Stomach (tissue), 8 donors: ENCODE measurements around the gene CDKL1. TPM values are rescaled to one million over a fixed set of nuclear protein-coding genes. Genes with fewer than 3 reads are reported as not detected.

ENCODE experiments used
- polyA plus RNA-seq, 3 donors: library from polyadenylated mRNA; stranded (reverse); fragments of 200-250 nt; gene quantifications; one replicate each; pipeline ENCODE4 v1.2.3, GENCODE V29; 2013
- small RNA-seq, 4 donors: library from RNA; depleted of rRNA; stranded (forward); fragments of <200 nt; gene quantifications; one replicate each; pipeline ENCODE3, GENCODE V24; 2016
- total RNA-seq, 5 donors: library from RNA; depleted of rRNA; stranded (reverse); fragments of >200 nt; gene quantifications; one replicate each; pipeline versions ENCODE4 v1.1.0 to v1.2.3, GENCODE V29; 2014 to 2016
- donor health status: healthy with polysubstance abuse.
- donor health status: Bipolar disorder and iron deficiency.
- donor health status: healthy.

CDKL1 gene
- total and polyA plus RNA-seq, 8 donors, result 0.61 to 174 (median 1.4) TPM; not detected in 1

Small RNAs within 50 kb of the gene (small RNA-seq; reads per million reads assigned to genes)
- 0 to 0.08 (median 0) reads per million in 4 donors for gene MIR4504

Other genes with a start within 250 kb of the CDKL1 start
- 10 to 100 TPM; 26.1 to 69.0 (median 30.8) TPM for gene SOS2, start 165.3 kb downstream of the CDKL1 start, total RNA-seq
- 10 to 100 TPM in 1 of 3 donors, 1 to 10 TPM in 2; 5.8 to 11.8 (median 8.9) TPM for gene SOS2, start 165.3 kb downstream of the CDKL1 start, polyA plus RNA-seq
- gene L2HGDH, start 84.7 kb downstream of the CDKL1 start, total RNA-seq, result 10 to 100 TPM in 2 of 5 donors, 1 to 10 TPM in 3; 1.2 to 31.7 (median 8.7) TPM
- gene L2HGDH, start 84.7 kb downstream of the CDKL1 start, polyA plus RNA-seq, result 1 to 10 TPM; 1.4 to 3.5 (median 2.9) TPM
- 10 to 100 TPM in 2 of 5 donors, 1 to 10 TPM in 3; 1.3 to 83.4 (median 9.0) TPM for gene DMAC2L, start 84.6 kb downstream of the CDKL1 start, total RNA-seq
- gene DMAC2L, start 84.6 kb downstream of the CDKL1 start, polyA plus RNA-seq, result 10 to 100 TPM; 13.5 to 34.7 (median 18.5) TPM
- 100 to 1,000 TPM in 4 of 5 donors, 1 to 10 TPM in 1; 6.4 to 297 (median 179) TPM for gene MAP4K5, start 135.7 kb upstream of the CDKL1 start, total RNA-seq
- 10 to 100 TPM; 12.3 to 20.3 (median 12.8) TPM for gene MAP4K5, start 135.7 kb upstream of the CDKL1 start, polyA plus RNA-seq
- gene ATL1, start 163.3 kb upstream of the CDKL1 start, total RNA-seq, result 10 to 100 TPM in 1 of 5 donors, 1 to 10 TPM in 2, under 1 TPM in 2; 0.58 to 10.1 (median 1.8) TPM
- gene ATL1, start 163.3 kb upstream of the CDKL1 start, polyA plus RNA-seq, result 1 to 10 TPM; 2.6 to 4.0 (median 3.5) TPM